Fibroblast of villous mesenchyme (primary cell): ENCODE results near the gene PDE12. TPM values are rescaled to one million over a fixed set of nuclear protein-coding genes. Genes with fewer than 3 reads are reported as not detected.

Experiments used
- DNase-seq: peaks from one replicate; pipeline ENCODE4 v3.0.0-alpha.2; 2010; ENCODE audit warnings: low read depth
- H3K4me3 ChIP-seq: 2 replicates; pipeline ENCODE4 v1.5.1; 2011; ENCODE audit warnings: low read depth, mild to moderate bottlenecking, low read length
- CTCF ChIP-seq: IDR thresholded peaks from 2 replicates; pipeline ENCODE4 v1.5.1; 2012; ENCODE audit warnings: low read depth, mild to moderate bottlenecking, low read length; ENCODE audit not compliant: insufficient read depth
- total RNA-seq: library from RNA; depleted of rRNA; stranded (reverse); fragments of >200 nt; gene quantifications from 2 replicates; pipeline ENCODE4 v1.2.3, GENCODE V29; 2012

The PDE12 gene, protein sequence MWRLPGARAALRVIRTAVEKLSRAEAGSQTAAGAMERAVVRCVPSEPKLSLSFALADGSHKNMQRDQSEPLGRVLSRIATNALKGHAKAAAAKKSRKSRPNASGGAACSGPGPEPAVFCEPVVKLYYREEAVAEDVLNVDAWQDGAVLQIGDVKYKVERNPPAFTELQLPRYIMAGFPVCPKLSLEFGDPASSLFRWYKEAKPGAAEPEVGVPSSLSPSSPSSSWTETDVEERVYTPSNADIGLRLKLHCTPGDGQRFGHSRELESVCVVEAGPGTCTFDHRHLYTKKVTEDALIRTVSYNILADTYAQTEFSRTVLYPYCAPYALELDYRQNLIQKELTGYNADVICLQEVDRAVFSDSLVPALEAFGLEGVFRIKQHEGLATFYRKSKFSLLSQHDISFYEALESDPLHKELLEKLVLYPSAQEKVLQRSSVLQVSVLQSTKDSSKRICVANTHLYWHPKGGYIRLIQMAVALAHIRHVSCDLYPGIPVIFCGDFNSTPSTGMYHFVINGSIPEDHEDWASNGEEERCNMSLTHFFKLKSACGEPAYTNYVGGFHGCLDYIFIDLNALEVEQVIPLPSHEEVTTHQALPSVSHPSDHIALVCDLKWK
- total RNA-seq = 19.0 and 25.0 TPM in 2 replicates

DNA sequence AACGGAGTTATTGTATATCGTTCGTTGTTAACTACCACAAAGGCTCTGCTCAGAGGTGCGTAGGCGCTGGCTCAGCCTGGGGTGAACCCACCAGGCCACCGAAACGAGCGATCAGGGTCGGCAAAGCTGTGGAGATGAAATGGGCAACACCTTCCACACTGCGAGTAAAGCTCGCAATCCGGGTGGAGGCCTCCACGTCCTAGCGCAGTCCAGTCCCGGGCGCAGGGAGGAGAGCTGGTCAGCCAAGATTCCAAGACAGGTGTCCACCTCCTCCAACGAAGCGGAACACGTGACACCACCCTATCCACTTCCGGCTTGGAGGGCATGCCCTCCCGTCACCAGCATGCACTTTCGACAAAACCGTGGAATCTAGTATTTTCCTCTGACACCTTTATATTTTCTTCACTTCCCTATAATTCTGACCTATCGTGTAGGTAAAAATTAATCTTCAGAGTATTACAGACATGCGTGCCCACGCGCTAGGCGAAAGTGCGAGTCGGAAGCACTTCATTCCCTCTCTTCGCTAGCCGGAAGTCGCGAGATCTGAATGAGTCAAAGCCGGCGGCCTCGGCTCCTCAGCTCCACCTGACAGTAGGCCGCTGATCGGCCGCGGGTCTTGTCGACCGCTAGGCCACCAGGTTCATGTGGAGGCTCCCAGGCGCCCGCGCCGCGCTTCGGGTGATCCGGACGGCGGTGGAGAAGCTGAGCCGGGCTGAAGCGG lies at the start of gene PDE12:
TSS of gene PDE12 (plus strand) at position 537 of the 721 bp plus-strand sequence. CDS start at position 643, 106 bp downstream.
- peak; percentile 91 for DNase-seq
- no peak for TF ChIP-seq CTCF
- H3K4me3 ChIP-seq = peak within 1 kb of the TSS; percentile 89

DNA sequence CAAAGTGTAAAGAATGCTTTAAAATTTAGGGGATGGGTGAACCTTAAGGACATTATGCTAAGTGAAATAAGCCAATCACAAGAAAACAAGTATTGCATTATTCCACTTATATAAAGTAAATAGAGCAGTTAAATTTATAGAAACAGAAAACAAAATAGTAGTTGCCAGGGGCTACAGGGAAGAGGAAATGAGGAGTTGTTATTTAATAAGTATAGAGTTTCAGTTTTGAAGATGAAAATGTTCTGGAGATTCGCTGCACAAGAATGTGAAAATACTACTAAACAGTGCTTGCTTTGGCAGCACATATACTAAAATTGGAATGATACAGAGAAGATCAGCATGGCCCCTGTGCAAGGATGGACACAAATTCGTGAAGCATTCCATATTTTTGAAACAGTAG lies 43.9 kb upstream of the PDE12 start:
- peak; percentile 18 for DNase-seq
- TF ChIP-seq CTCF = no peak
- no peak overlapping the region for H3K4me3 ChIP-seq

- TF ChIP-seq CTCF = no peak
- H3K4me3 ChIP-seq = no peak overlapping the region
- peak; percentile 24 for DNase-seq
Measured at GRCh38 chr3:57518276-57518915, 37.7 kb upstream of the PDE12 start.

- DNase-seq = peak; percentile 27
- H3K4me3 ChIP-seq = no peak overlapping the region
- TF ChIP-seq CTCF = no peak
Measured at GRCh38 chr3:57530071-57530608, 25.9 kb upstream of the PDE12 start.

DNA sequence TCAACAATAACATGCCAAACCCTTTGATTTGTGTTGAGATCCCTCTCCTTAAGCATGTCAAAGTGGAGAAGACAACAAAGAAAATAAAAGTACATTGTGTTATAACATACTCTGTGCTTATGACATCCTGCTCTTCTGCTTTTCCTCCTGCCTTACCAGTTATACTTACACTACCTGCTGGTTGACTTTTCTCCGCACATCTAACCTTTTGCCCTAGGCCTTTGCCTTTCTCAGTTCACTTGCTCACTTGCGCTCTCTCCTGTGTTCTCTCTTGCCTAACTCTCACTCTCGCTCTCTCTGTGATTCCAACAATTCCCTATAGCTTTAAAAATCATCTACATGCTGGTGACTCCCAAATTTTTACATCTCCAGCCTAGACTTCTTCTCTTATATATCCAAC lies 17.6 kb upstream of the PDE12 start:
- TF ChIP-seq CTCF = no peak

More for the DNA sequence above, 17.6 kb upstream of the PDE12 start:
- DNase-seq = no peak
- H3K4me3 ChIP-seq = no peak overlapping the region
